Skin of body (tissue), 2 donors: ENCODE data around the gene COP1. TPM values are rescaled to one million over a fixed set of nuclear protein-coding genes. Genes with fewer than 3 reads are reported as not detected.
A peak's percentile ranks its signal among the peaks of the same experiment; 100 is the strongest.

ENCODE experiments used
- DNase-seq: peaks from one replicate; lab custom pipeline; 2025; lab: John Stamatoyannopoulos, UW
- total RNA-seq: library from RNA; depleted of rRNA; stranded (reverse); fragments of >200 nt; gene quantifications from one replicate; pipeline ENCODE4 v1.2.3, GENCODE V29; 2014

The COP1 gene
- total RNA-seq, 1 donor from 2014 or later: 57.6 TPM

- no peak for DNase-seq
These were observed 237.9 kb downstream of the COP1 start for GRCh38 chr1:175969231-175969630.

GRCh38 chr1:175968486-175969172 is 238.5 kb downstream of the COP1 start:
- DNase-seq: peak; percentile 65

- no peak for DNase-seq
These were observed 243.3 kb downstream of the COP1 start for GRCh38 chr1:175963740-175964139.

GRCh38 chr1:175960169-175960568 is 246.9 kb downstream of the COP1 start:
- no peak for DNase-seq

GRCh38 chr1:175951627-175952026 is 255.5 kb downstream of the COP1 start:
- DNase-seq: no peak

GRCh38 chr1:175947771-175948170 is 259.3 kb downstream of the COP1 start:
- DNase-seq: no peak

GRCh38 chr1:175944591-175944990 is 262.5 kb downstream of the COP1 start:
- DNase-seq: no peak

GRCh38 chr1:175941164-175941563 is 265.9 kb downstream of the COP1 start:
- DNase-seq: no peak

GRCh38 chr1:175936736-175937135 is 270.4 kb downstream of the COP1 start:
- no peak for DNase-seq

GRCh38 chr1:175935566-175936115 is 271.4 kb downstream of the COP1 start:
- no peak for DNase-seq

GRCh38 chr1:175935166-175935565 is 271.9 kb downstream of the COP1 start:
- no peak for DNase-seq

- DNase-seq: no peak
These were observed 273.3 kb downstream of the COP1 start for GRCh38 chr1:175933801-175934200.

- no peak for DNase-seq
These were observed 279.1 kb downstream of the COP1 start for GRCh38 chr1:175927944-175928343.

- DNase-seq: no peak
These were observed 284.7 kb downstream of the COP1 start for GRCh38 chr1:175922254-175922881.

GRCh38 chr1:175920381-175920780 is 286.7 kb downstream of the COP1 start:
- no peak for DNase-seq

GRCh38 chr1:175919001-175919400 is 288.1 kb downstream of the COP1 start:
- no peak for DNase-seq

GRCh38 chr1:175918364-175918801 is 288.7 kb downstream of the COP1 start:
- DNase-seq: no peak

- DNase-seq: no peak
These were observed 293.0 kb downstream of the COP1 start for GRCh38 chr1:175914115-175914514.

GRCh38 chr1:175911138-175911537 is 295.9 kb downstream of the COP1 start:
- no peak for DNase-seq

- no peak for DNase-seq
These were observed 300.7 kb downstream of the COP1 start for GRCh38 chr1:175906370-175906769.

GRCh38 chr1:175904808-175905207 is 302.3 kb downstream of the COP1 start:
- no peak for DNase-seq

GRCh38 chr1:175902281-175902680 is 304.8 kb downstream of the COP1 start:
- no peak for DNase-seq
